Chondrocyte (in vitro differentiated cells): ENCODE measurements around the gene PMPCA. TPM values are rescaled to one million over a fixed set of nuclear protein-coding genes. Genes with fewer than 3 reads are reported as not detected.
"Not testable (repeated sequence)": the region's sequence is repeated elsewhere in the genome, so short reads cannot be mapped to it uniquely, and the experiment has no call there.

Experiments
- DNase-seq: peaks from one replicate; pipeline ENCODE4 v3.0.0; 2021; ENCODE audit warnings: mixed read lengths, low spot score
- H3K27ac Mint-ChIP-seq: one replicate; pipeline ENCODE4 v1.8.0; 2021; ENCODE audit warnings: mild to moderate bottlenecking, moderate library complexity, mixed read lengths; ENCODE audit not compliant: unreplicated experiment
- H3K27me3 Mint-ChIP-seq: 2 replicates; pipeline ENCODE4 v1.8.0; 2021; ENCODE audit warnings: low read depth, mixed read lengths
- H3K36me3 Mint-ChIP-seq: 2 replicates; pipeline ENCODE4 v1.8.0; 2021; ENCODE audit warnings: low read depth, mixed read lengths
- H3K4me1 Mint-ChIP-seq: 2 replicates; pipeline ENCODE4 v1.8.0; 2021; ENCODE audit warnings: low read depth, mild to moderate bottlenecking, mixed read lengths
- H3K4me3 Mint-ChIP-seq: one replicate; pipeline ENCODE4 v1.8.0; 2021; ENCODE audit warnings: mild to moderate bottlenecking, moderate library complexity, mixed read lengths; ENCODE audit not compliant: unreplicated experiment
- H3K9me3 Mint-ChIP-seq: 2 replicates; pipeline ENCODE4 v1.8.0; 2021; ENCODE audit warnings: low read depth, mixed read lengths
- CTCF ChIP-seq: fragments of 200-600 bp; sonication (generic); IDR thresholded peaks from 2 replicates; pipeline ENCODE4 v1.5.0; 2021; ENCODE audit warnings: antibody characterized with exemption, mild to moderate bottlenecking, moderate library complexity
- total RNA-seq: library from RNA; stranded (reverse); gene quantifications from 3 replicates; pipeline ENCODE4 v1.2.1, GENCODE V29; 2021

Gene PMPCA
- total RNA-seq, 1 donor from 2014 or later: 42.5 TPM

- peaks cover 22% of the 10 kb centered on the region for H3K36me3 Mint-ChIP-seq
- H3K27ac Mint-ChIP-seq: no peak overlapping the region
- no peak overlapping the region for H3K4me3 Mint-ChIP-seq
- TF ChIP-seq CTCF: no peak
- no peaks in the 10 kb centered on the region for H3K9me3 Mint-ChIP-seq
- peaks cover 12% of the 10 kb centered on the region for H3K4me1 Mint-ChIP-seq
- H3K27me3 Mint-ChIP-seq: no peaks in the 10 kb centered on the region
- DNase-seq: peak; percentile 86
Measured at GRCh38 chr9:136403915-136404800, 6.3 kb upstream of the PMPCA start.

GRCh38 chr9:136404801-136405136 lies 5.7 kb upstream of the PMPCA start:
- DNase-seq: peak; percentile 81
- Mint-ChIP-seq H3K36me3 (peaks cover 22% of the 10 kb centered on the region), H3K27ac (no peak overlapping the region)

GRCh38 chr9:136405481-136405880 lies 5.0 kb upstream of the PMPCA start:
- H3K36me3 Mint-ChIP-seq: peaks cover 22% of the 10 kb centered on the region
- no peak for TF ChIP-seq CTCF
- DNase-seq: no peak
- no peak overlapping the region for H3K27ac Mint-ChIP-seq
- no peaks in the 10 kb centered on the region for H3K9me3 Mint-ChIP-seq
- no peak overlapping the region for H3K4me3 Mint-ChIP-seq
- no peaks in the 10 kb centered on the region for H3K27me3 Mint-ChIP-seq
- H3K4me1 Mint-ChIP-seq: peaks cover 17% of the 10 kb centered on the region

More at GRCh38 chr9:136404801-136405136, 5.7 kb upstream of the PMPCA start:
- no peak overlapping the region for H3K4me3 Mint-ChIP-seq
- no peaks in the 10 kb centered on the region for H3K27me3 Mint-ChIP-seq
- no peaks in the 10 kb centered on the region for H3K9me3 Mint-ChIP-seq
- H3K4me1 Mint-ChIP-seq: peaks cover 16% of the 10 kb centered on the region
- no peak for TF ChIP-seq CTCF

GRCh38 chr9:136405904-136406303 lies 4.6 kb upstream of the PMPCA start:
- not testable (repeated sequence) for H3K4me3 Mint-ChIP-seq, H3K27ac Mint-ChIP-seq

GRCh38 chr9:136407061-136407460 lies 3.4 kb upstream of the PMPCA start:
- DNase-seq: peak; percentile 89
- H3K4me3 Mint-ChIP-seq, H3K27ac Mint-ChIP-seq, H3K9me3 Mint-ChIP-seq, H3K27me3 Mint-ChIP-seq: not testable (repeated sequence)
- Mint-ChIP-seq H3K36me3 (peaks cover 22% of the 10 kb centered on the region), H3K4me1 (peaks cover 27% of the 10 kb centered on the region)

More at GRCh38 chr9:136405904-136406303, 4.6 kb upstream of the PMPCA start:
- DNase-seq, H3K27me3 Mint-ChIP-seq, H3K9me3 Mint-ChIP-seq: not testable (repeated sequence)
- H3K4me1 Mint-ChIP-seq: peaks cover 15% of the 10 kb centered on the region
- peaks cover 22% of the 10 kb centered on the region for H3K36me3 Mint-ChIP-seq

- no peak overlapping the region for H3K27ac Mint-ChIP-seq
- peaks cover 20% of the 10 kb centered on the region for H3K36me3 Mint-ChIP-seq
- H3K9me3 Mint-ChIP-seq: no peaks in the 10 kb centered on the region
- no peak for DNase-seq
- no peak for TF ChIP-seq CTCF
- H3K4me1 Mint-ChIP-seq: peaks cover 30% of the 10 kb centered on the region
- H3K27me3 Mint-ChIP-seq: no peaks in the 10 kb centered on the region
- H3K4me3 Mint-ChIP-seq: no peak overlapping the region
Measured at GRCh38 chr9:136407911-136408310, 2.5 kb upstream of the PMPCA start.
